Epithelial cell of prostate (primary cell): ENCODE results near the gene DSG3.
"Not testable (repeated sequence)": the region's sequence is repeated elsewhere in the genome, so short reads cannot be mapped to it uniquely, and the experiment has no call there.

Source experiments
- DNase-seq: peaks from one replicate; pipeline ENCODE4 v3.0.0-alpha.2; 2011; ENCODE audit warnings: low read depth, low spot score
- H3K27ac ChIP-seq: fragments of 450-650 bp; 2 replicates; pipeline ENCODE4 v1.5.1; 2017; ENCODE audit warnings: mild to moderate bottlenecking

Gene DSG3

GRCh38 chr18:31489311-31489710 is 41.8 kb downstream of the DSG3 start:
- peak overlapping the region; percentile 83 for H3K27ac ChIP-seq
- no peak for DNase-seq

GRCh38 chr18:31490387-31490786 is 42.8 kb downstream of the DSG3 start:
- H3K27ac ChIP-seq: peak overlapping the region; percentile 83
- peak; percentile 80 for DNase-seq

GRCh38 chr18:31490833-31491232 is 43.3 kb downstream of the DSG3 start:
- DNase-seq: no peak
- H3K27ac ChIP-seq: peak overlapping the region; percentile 83

GRCh38 chr18:31491586-31491985 is 44.0 kb downstream of the DSG3 start:
- no peak for DNase-seq
- peak overlapping the region; percentile 83 for H3K27ac ChIP-seq

GRCh38 chr18:31492671-31493070 is 45.1 kb downstream of the DSG3 start:
- no peak overlapping the region for H3K27ac ChIP-seq
- no peak for DNase-seq

GRCh38 chr18:31493171-31493570 is 45.6 kb downstream of the DSG3 start:
- DNase-seq: no peak
- H3K27ac ChIP-seq: no peak overlapping the region

- no peak overlapping the region for H3K27ac ChIP-seq
- no peak for DNase-seq
Measured at GRCh38 chr18:31493941-31494340, 46.4 kb downstream of the DSG3 start.

- not testable (repeated sequence) for DNase-seq, H3K27ac ChIP-seq
Measured at GRCh38 chr18:31494705-31495244, 47.2 kb downstream of the DSG3 start.

- H3K27ac ChIP-seq: peak overlapping the region; percentile 75
- no peak for DNase-seq
Measured at GRCh38 chr18:31497404-31497835, 49.9 kb downstream of the DSG3 start.

- H3K27ac ChIP-seq: peak within 1 kb of the TSS; percentile 75
- no peak for DNase-seq
Measured at GRCh38 chr18:31497836-31498573, 50.5 kb downstream of the DSG3 start, which contains the start of gene DSG2. Gene DSG2 (plus strand): TSS chr18:31498177. CDS start chr18:31498252, 75 bp downstream.

- peak overlapping the region; percentile 75 for H3K27ac ChIP-seq
- DNase-seq: no peak
Measured at GRCh38 chr18:31498574-31499524, 51.3 kb downstream of the DSG3 start.

- no peak overlapping the region for H3K27ac ChIP-seq
- no peak for DNase-seq
Measured at GRCh38 chr18:31500051-31500688, 52.6 kb downstream of the DSG3 start.

GRCh38 chr18:31503011-31503410 is 55.5 kb downstream of the DSG3 start:
- no peak for DNase-seq
- H3K27ac ChIP-seq: no peak overlapping the region

- no peak for DNase-seq
- no peak overlapping the region for H3K27ac ChIP-seq
Measured at GRCh38 chr18:31504455-31505147, 57.1 kb downstream of the DSG3 start.

GRCh38 chr18:31505156-31505555 is 57.6 kb downstream of the DSG3 start:
- no peak overlapping the region for H3K27ac ChIP-seq
- no peak for DNase-seq

GRCh38 chr18:31506024-31506742 is 58.6 kb downstream of the DSG3 start:
- no peak overlapping the region for H3K27ac ChIP-seq
- DNase-seq: no peak

- not testable (repeated sequence) for H3K27ac ChIP-seq, DNase-seq
Measured at GRCh38 chr18:31507124-31507523, 59.6 kb downstream of the DSG3 start.

- peak overlapping the region; percentile 95 for H3K27ac ChIP-seq
- no peak for DNase-seq
Measured at GRCh38 chr18:31508781-31509180, 61.2 kb downstream of the DSG3 start.

GRCh38 chr18:31509571-31509970 is 62.0 kb downstream of the DSG3 start:
- DNase-seq: no peak
- H3K27ac ChIP-seq: peak overlapping the region; percentile 95
